IMR-90 (cell line): Measurements from ENCODE around the gene CRB1. TPM values are rescaled to one million over a fixed set of nuclear protein-coding genes. Genes with fewer than 3 reads are reported as not detected.

ENCODE experiments used
- ATAC-seq: fragments of 200-7000 bp; cut with Tn5 transposase; 2 replicates; pipeline ENCODE4 v1.9.1; 2020; ENCODE audit warnings: low read depth, mild to moderate bottlenecking, moderate library complexity
- BruUV-seq: library from RNA; stranded (reverse); fragments of 400-500 nt; replicated peaks from 2 replicates; lab custom pipeline; 2021; lab: Mats Ljungman, UMichigan
- CTCF ChIA-PET: fragments of 300-600 bp; formaldehyde crosslinking; extraction: SDS; loops from one replicate; lab custom pipeline; 2021; ENCODE audit warnings: antibody characterized with exemption; lab: Yijun Ruan, JAX
- POLR2A ChIA-PET: fragments of 300-600 bp; sonication (Branson Sonifier 250); formaldehyde crosslinking; loops from one replicate; lab custom pipeline; 2022; ENCODE audit warnings: antibody characterized with exemption; ENCODE audit not compliant: unreplicated experiment; lab: Charles Lee
- DNase-seq: peaks from one replicate; pipeline ENCODE4 v3.0.0; 2013
- H2AFZ ChIP-seq: replicated peaks from 2 replicates; pipeline ENCODE3; 2013; ENCODE audit warnings: low read length, mild to moderate bottlenecking; ENCODE audit not compliant: poor library complexity
- H2AK5ac ChIP-seq: 2 replicates; pipeline ENCODE4 v1.6.1; 2013; ENCODE audit warnings: low read depth, low read length, inconsistent platforms
- H2AK9ac ChIP-seq: replicated peaks from 2 replicates; pipeline ENCODE3; 2013; ENCODE audit warnings: mild to moderate bottlenecking, low read depth, low read length, moderate library complexity; ENCODE audit not compliant: poor library complexity
- H2BK120ac ChIP-seq: 2 replicates; pipeline ENCODE4 v1.6.1; 2013; ENCODE audit warnings: low read depth, low read length, inconsistent platforms
- H2BK15ac ChIP-seq: 3 replicates; pipeline ENCODE4 v1.6.1; 2013; ENCODE audit warnings: low read depth, low read length, inconsistent platforms
- H2BK20ac ChIP-seq: 2 replicates; pipeline ENCODE4 v1.6.1; 2013; ENCODE audit warnings: low read depth, mild to moderate bottlenecking, inconsistent platforms, low read length, moderate library complexity
- H2BK5ac ChIP-seq: 2 replicates; pipeline ENCODE4 v1.6.1; 2013; ENCODE audit warnings: mild to moderate bottlenecking, low read depth, low read length, inconsistent platforms; ENCODE audit not compliant: poor library complexity, severe bottlenecking
- H3K14ac ChIP-seq: replicated peaks from 2 replicates; pipeline ENCODE4 v1.6.1; 2013; ENCODE audit warnings: low read depth, low read length, inconsistent platforms
- H3K18ac ChIP-seq: 2 replicates; pipeline ENCODE4 v1.6.1; 2013; ENCODE audit warnings: low read depth, low read length, control low read depth
- H3K23ac ChIP-seq: 2 replicates; pipeline ENCODE4 v1.6.1; 2013; ENCODE audit warnings: low read depth, low read length, inconsistent platforms
- H3K27ac ChIP-seq: 2 replicates; pipeline ENCODE4 v1.5.1; 2013; ENCODE audit warnings: mild to moderate bottlenecking, control low read depth, low read length; ENCODE audit not compliant: insufficient read depth
- H3K27me3 ChIP-seq: 2 replicates; pipeline ENCODE4 v1.6.1; 2013; ENCODE audit warnings: low read length; ENCODE audit not compliant: control insufficient read depth, insufficient read depth
- H3K36me3 ChIP-seq: 2 replicates; pipeline ENCODE4 v1.6.1; 2013; ENCODE audit warnings: low read length, mixed read lengths; ENCODE audit not compliant: control insufficient read depth, insufficient read depth
- H3K4ac ChIP-seq: 2 replicates; pipeline ENCODE4 v1.6.1; 2013; ENCODE audit warnings: low read depth, low read length, inconsistent platforms
- H3K4me1 ChIP-seq: 2 replicates; pipeline ENCODE4 v1.6.1; 2013; ENCODE audit warnings: low read length, mixed read lengths; ENCODE audit not compliant: control insufficient read depth, insufficient read depth
- H3K4me2 ChIP-seq: 2 replicates; pipeline ENCODE4 v1.6.1; 2013; ENCODE audit warnings: low read depth, mild to moderate bottlenecking, control low read depth, low read length, moderate library complexity
- H3K4me3 ChIP-seq: 2 replicates; pipeline ENCODE4 v1.5.1; 2013; ENCODE audit warnings: low read depth, mild to moderate bottlenecking, control low read depth, low read length, moderate library complexity; ENCODE audit not compliant: insufficient read depth
- H3K56ac ChIP-seq: 2 replicates; pipeline ENCODE4 v1.6.1; 2013; ENCODE audit warnings: low read length, inconsistent platforms; ENCODE audit not compliant: insufficient read depth; ENCODE audit errors: extremely low read depth
- H3K79me1 ChIP-seq, 2 experiments: 2 replicates each; pipeline ENCODE4 v1.6.1; 2013; ENCODE audit warnings: low read length in 2 of 2, inconsistent platforms in 1 of 2, low read depth in 1 of 2
- H3K9ac ChIP-seq: 2 replicates; pipeline ENCODE4 v1.6.1; 2013; ENCODE audit warnings: low read depth, low read length, control low read depth
- H3K9me1 ChIP-seq: 2 replicates; pipeline ENCODE4 v1.6.1; 2013; ENCODE audit warnings: low read length, inconsistent platforms; ENCODE audit not compliant: insufficient read depth
- H3K9me3 ChIP-seq: 2 replicates; pipeline ENCODE4 v1.6.1; 2013; ENCODE audit warnings: low read length; ENCODE audit not compliant: control insufficient read depth, insufficient read depth
- H4K20me1 ChIP-seq: 2 replicates; pipeline ENCODE4 v1.6.1; 2013; ENCODE audit warnings: low read length, inconsistent platforms; ENCODE audit not compliant: insufficient read depth
- H4K5ac ChIP-seq: 2 replicates; pipeline ENCODE4 v1.6.1; 2013; ENCODE audit warnings: mild to moderate bottlenecking, low read depth, low read length, control low read depth
- H4K8ac ChIP-seq, 2 experiments: 2 replicates each; pipeline ENCODE4 v1.6.1; 2013; ENCODE audit warnings: low read depth in 2 of 2, low read length in 2 of 2, control low read depth in 1 of 2, inconsistent platforms in 1 of 2
- H4K91ac ChIP-seq: 2 replicates; pipeline ENCODE4 v1.6.1; 2013; ENCODE audit warnings: low read depth, low read length, inconsistent platforms; ENCODE audit not compliant: insufficient read depth
- ELK1 ChIP-seq: fragments of 150-350 bp; IDR thresholded peaks from 2 replicates; pipeline ENCODE4 v1.6.1; 2016; ENCODE audit warnings: low read depth, mild to moderate bottlenecking, low read length, moderate library complexity, borderline replicate concordance
- FOS ChIP-seq: fragments of 150-350 bp; IDR thresholded peaks from 2 replicates; pipeline ENCODE4 v1.6.1; 2016; ENCODE audit warnings: low read depth, low read length
- MAFK ChIP-seq: IDR thresholded peaks from 2 replicates; pipeline ENCODE4 v1.6.1; 2012; ENCODE audit warnings: low read depth, low read length, improper control_type of control experiment
- MAZ ChIP-seq: IDR thresholded peaks from 2 replicates; pipeline ENCODE4 v1.6.1; 2012; ENCODE audit warnings: low read depth, mild to moderate bottlenecking, low read length, improper control_type of control experiment, moderate library complexity, borderline replicate concordance
- RAD21 ChIP-seq: IDR thresholded peaks from 2 replicates; pipeline ENCODE4 v1.6.1; 2012; ENCODE audit warnings: low read length, improper control_type of control experiment
- RCOR1 ChIP-seq: IDR thresholded peaks from 2 replicates; pipeline ENCODE4 v1.6.1; 2012; ENCODE audit warnings: mild to moderate bottlenecking, low read length, improper control_type of control experiment; ENCODE audit not compliant: insufficient replicate concordance
- SMC3 ChIP-seq: fragments of 150-350 bp; IDR thresholded peaks from 2 replicates; pipeline ENCODE4 v1.6.1; 2016; ENCODE audit warnings: low read depth, mild to moderate bottlenecking, antibody characterized with exemption, low read length, moderate library complexity
- USF2 ChIP-seq: fragments of 150-350 bp; IDR thresholded peaks from 2 replicates; pipeline ENCODE4 v1.6.1; 2017; ENCODE audit warnings: mild to moderate bottlenecking, antibody characterized with exemption, low read length, low read depth
- WGBS, 2 experiments: methylation state at CpG; one replicate each; pipeline versions ENCODE4 v1.1.5 to v1.1.7; 2013; ENCODE audit warnings: missing lambda C conversion rate in 2 of 2; ENCODE audit not compliant: insufficient read length in 1 of 2; ENCODE audit errors: extremely low coverage in 2 of 2; 5-methylcytosine and 5-hydroxymethylcytosine counted together
- dilution Hi-C: fragments of 300-500 bp; cut with HindIII; formaldehyde crosslinking; loops from one replicate; pipeline ENCODE4 v1.14.3; 2018; ENCODE audit warnings: low sequenced_read_pairs; ENCODE audit not compliant: unreplicated experiment
- in situ Hi-C: fragments of 300-500 bp; cut with MboI; formaldehyde crosslinking; loops from 3 replicates; pipeline ENCODE4 v1.14.3; 2019; ENCODE audit warnings: low sequenced_read_pairs, inconsistent platforms, mixed read lengths
- intact Hi-C: fragments of 100-400 bp; cut with micrococcal nuclease; formaldehyde crosslinking; loops from 2 replicates; pipeline ENCODE4 v1.10.0; 2022
- polyA plus RNA-seq, 3 experiments: library from polyadenylated mRNA; depleted of rRNA; stranded (reverse); fragments of >200 nt; gene quantifications; 2 replicates each; pipeline ENCODE4 v1.2.3, GENCODE V29; 2012; ENCODE audit warnings: low replicate concordance in 1 of 3
- total RNA-seq: library from RNA; depleted of rRNA; stranded (reverse); fragments of >200 nt; gene quantifications from 2 replicates; pipeline ENCODE4 v1.2.3, GENCODE V29; 2012

The CRB1 gene
- total and polyA plus RNA-seq, 2 of the 4 experiments (the other 2 are of a cell fraction) = not detected

GRCh38 chr1:197397895-197398294 lies 129.8 kb downstream of the CRB1 start:
- intact Hi-C loops (no loop called here), in situ Hi-C loops (no loop called here), dilution Hi-C loops (no loop called here)
- H3K56ac ChIP-seq = no peak overlapping the region
- no peaks in the 10 kb centered on the region for H3K9me1 ChIP-seq
- H2AFZ ChIP-seq = no peak overlapping the region
- H3K14ac ChIP-seq = no peak overlapping the region
- H3K18ac ChIP-seq = no peak overlapping the region
- no peak overlapping the region for H3K23ac ChIP-seq
- H3K9me3 ChIP-seq = no peaks in the 10 kb centered on the region
- H4K91ac ChIP-seq = no peak overlapping the region
- no peak overlapping the region for H2AK5ac ChIP-seq
- no peaks in the 10 kb centered on the region; the same call in 1 of the 2 replicates for H3K27me3 ChIP-seq
- H4K20me1 ChIP-seq = no peaks in the 10 kb centered on the region
- DNase-seq = no peak
- no peak overlapping the region for H3K4me2 ChIP-seq
- H3K9ac ChIP-seq = no peak overlapping the region
- ATAC-seq = no peak
- WGBS, 2 experiments = no CpG with 5 or more reads among the region's 1 CpG
- H2BK120ac ChIP-seq = no peak overlapping the region
- CTCF ChIA-PET = no interaction called here
- H3K4me3 ChIP-seq = no peak overlapping the region
- no peak overlapping the region for H3K27ac ChIP-seq
- H2BK20ac ChIP-seq = no peak overlapping the region
- H3K79me1 ChIP-seq = no peaks in the 10 kb centered on the region
- TF ChIP-seq MAZ = no peak
- TF ChIP-seq SMC3 = no peak
- peak; percentile 92 for TF ChIP-seq MAFK
- no peak for TF ChIP-seq USF2
- no peak for TF ChIP-seq FOS
- no peak for TF ChIP-seq RCOR1
- no peak for TF ChIP-seq RAD21
- no peak for TF ChIP-seq ELK1
- no peaks in the 10 kb centered on the region for H3K4me1 ChIP-seq
- no peaks in the 10 kb centered on the region for H3K36me3 ChIP-seq
- no peak overlapping the region for H2BK5ac ChIP-seq
- no peak overlapping the region for H4K5ac ChIP-seq
- H2AK9ac ChIP-seq = no peak overlapping the region
- H2BK15ac ChIP-seq = no peak overlapping the region
- H3K4ac ChIP-seq = no peak overlapping the region
- POLR2A ChIA-PET = no interaction called here
- no TSS peak for BruUV-seq
- no peak overlapping the region for H4K8ac ChIP-seq
